ENCODE results near the gene WFS1.

Gene WFS1

DNA sequence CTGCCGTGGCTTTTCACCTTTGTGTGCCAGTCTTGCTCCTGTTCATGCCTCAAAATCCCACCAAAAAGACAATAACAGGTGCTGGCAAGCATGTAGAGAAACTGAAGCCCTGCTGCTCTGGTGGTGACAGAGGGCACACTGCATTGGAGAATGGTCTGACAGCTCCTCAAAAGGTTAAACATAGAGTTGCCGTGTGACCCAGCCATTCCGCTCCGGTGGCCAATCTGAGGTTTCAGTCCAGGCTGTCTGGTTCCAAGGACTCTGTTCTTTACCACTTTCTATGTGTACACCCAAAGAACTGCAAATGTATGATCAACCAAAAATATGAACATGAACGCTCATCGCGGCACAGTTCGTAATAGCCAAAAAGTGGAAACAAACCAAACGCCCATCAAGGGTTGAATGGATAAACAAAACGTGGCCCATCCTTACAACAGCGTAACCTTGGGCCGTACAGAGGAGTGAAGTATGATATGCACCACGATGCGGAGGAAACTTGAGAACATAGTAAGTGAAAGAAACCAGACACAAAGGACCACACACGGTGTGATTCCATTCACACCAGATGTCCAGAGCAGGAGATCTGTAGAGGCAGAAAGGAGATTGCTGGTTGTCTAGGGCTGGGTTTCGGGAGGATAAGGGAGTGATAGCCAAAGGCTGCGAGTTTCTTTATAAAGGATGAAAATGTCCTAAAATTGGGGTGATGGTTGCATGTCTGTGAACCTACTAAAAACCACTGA is 33.6 kb upstream of the WFS1 start:
- no peak for DNase-seq
- Histone ChIP-seq H3K27ac (ENCODE audit: insufficient read depth, low read length, poor library complexity, severe bottlenecking) (no peak overlapping the region), H3K36me3 (ENCODE audit: control insufficient read depth, insufficient read depth, low read length) (no peaks in the 10 kb centered on the region), H3K4me3 (ENCODE audit: insufficient read depth, low read depth, low read length, poor library complexity, severe bottlenecking) (no peak overlapping the region), H3K4me1 (ENCODE audit: control insufficient read depth, insufficient read depth, low read length, poor library complexity, severe bottlenecking) (no peaks in the 10 kb centered on the region), H3K27me3 (replicated peaks; ENCODE audit: control insufficient read depth, insufficient read depth, low read length, poor library complexity, severe bottlenecking) (no peaks in the 10 kb centered on the region), H3K9me3 (ENCODE audit: control insufficient read depth, low read length) (no peaks in the 10 kb centered on the region)

GRCh38 chr4:6236816-6237390 is 32.7 kb upstream of the WFS1 start:
- Histone ChIP-seq H3K27ac (ENCODE audit: insufficient read depth, low read length, poor library complexity, severe bottlenecking) (no peak overlapping the region), H3K4me1 (ENCODE audit: control insufficient read depth, insufficient read depth, low read length, poor library complexity, severe bottlenecking) (no peaks in the 10 kb centered on the region), H3K4me3 (ENCODE audit: insufficient read depth, low read depth, low read length, poor library complexity, severe bottlenecking) (no peak overlapping the region), H3K9me3 (ENCODE audit: control insufficient read depth, low read length) (no peaks in the 10 kb centered on the region), H3K36me3 (ENCODE audit: control insufficient read depth, insufficient read depth, low read length) (no peaks in the 10 kb centered on the region), H3K27me3 (replicated peaks; ENCODE audit: control insufficient read depth, insufficient read depth, low read length, poor library complexity, severe bottlenecking) (no peaks in the 10 kb centered on the region)
- DNase-seq, result no peak

GRCh38 chr4:6239486-6239885 is 30.2 kb upstream of the WFS1 start:
- H3K27ac ChIP-seq (ENCODE audit: insufficient read depth, low read length, poor library complexity, severe bottlenecking), result no peak overlapping the region
- H3K4me3 ChIP-seq (ENCODE audit: insufficient read depth, low read depth, low read length, poor library complexity, severe bottlenecking), result no peak overlapping the region
- H3K9me3 ChIP-seq (ENCODE audit: control insufficient read depth, low read length), result no peaks in the 10 kb centered on the region
- no peaks in the 10 kb centered on the region for H3K4me1 ChIP-seq (ENCODE audit: control insufficient read depth, insufficient read depth, low read length, poor library complexity, severe bottlenecking)
- no peaks in the 10 kb centered on the region for H3K36me3 ChIP-seq (ENCODE audit: control insufficient read depth, insufficient read depth, low read length)
- no peaks in the 10 kb centered on the region for H3K27me3 ChIP-seq (replicated peaks; ENCODE audit: control insufficient read depth, insufficient read depth, low read length, poor library complexity, severe bottlenecking)
- DNase-seq, result no peak

DNA sequence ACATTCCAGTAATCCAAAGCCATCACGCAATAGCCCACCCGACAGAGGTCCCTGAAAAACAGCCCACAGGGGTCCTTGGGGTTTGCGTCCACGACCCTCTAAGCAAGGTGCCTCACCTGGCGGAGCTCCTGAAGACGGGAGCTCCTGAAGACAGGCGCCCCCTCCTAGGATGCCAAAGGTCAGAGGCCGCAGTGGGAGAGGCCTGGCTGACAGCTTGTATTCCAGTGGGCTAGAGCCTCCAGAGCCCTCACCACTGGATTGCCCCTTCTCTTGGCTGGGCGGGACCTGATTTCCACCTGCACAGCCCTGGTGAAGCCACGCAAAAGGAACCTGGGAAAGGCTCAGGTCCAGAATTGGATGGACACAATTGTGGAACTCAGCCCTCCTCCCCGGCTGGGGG is 29.7 kb upstream of the WFS1 start:
- H3K27me3 ChIP-seq (replicated peaks; ENCODE audit: control insufficient read depth, insufficient read depth, low read length, poor library complexity, severe bottlenecking), result no peaks in the 10 kb centered on the region
- no peaks in the 10 kb centered on the region for H3K9me3 ChIP-seq (ENCODE audit: control insufficient read depth, low read length)

DNA sequence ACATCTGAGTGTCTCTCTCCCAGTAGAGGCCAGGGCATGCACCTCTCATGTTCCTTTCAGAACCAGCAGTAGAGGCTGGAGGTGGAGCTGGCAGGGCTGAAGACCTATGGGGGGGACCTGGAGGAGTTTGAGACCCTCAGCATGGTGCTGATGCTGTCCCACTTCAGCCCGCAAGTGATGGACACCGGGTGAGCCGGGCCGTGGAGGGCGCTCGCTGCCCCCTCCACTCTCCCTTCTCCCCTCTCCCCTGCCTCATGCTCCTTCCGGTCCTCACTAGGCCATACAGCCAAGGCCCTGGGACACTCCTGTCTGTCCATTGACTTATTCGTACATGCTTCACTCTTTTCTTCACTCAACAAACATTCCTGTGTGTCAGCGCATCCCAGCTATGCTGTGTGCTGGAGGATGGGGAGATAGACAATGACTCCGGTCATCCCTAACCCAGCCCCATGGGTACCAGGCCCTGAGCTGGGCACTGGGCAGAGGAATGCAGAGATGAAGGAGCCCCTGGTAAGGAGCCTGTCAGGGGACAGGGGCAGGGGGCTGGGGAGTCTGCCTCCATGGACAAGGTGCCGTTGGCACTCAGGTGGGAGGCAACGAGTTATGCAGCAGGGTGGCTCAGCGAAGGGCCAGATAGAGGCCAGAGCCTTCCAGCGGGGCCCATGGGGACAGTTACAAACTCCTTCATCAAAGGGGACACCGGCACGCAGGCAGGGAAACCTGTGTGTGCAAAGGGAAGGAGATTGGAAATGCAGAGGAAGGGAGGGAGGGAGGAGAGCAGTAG is 28.4 kb upstream of the WFS1 start:
- no peak overlapping the region for H3K4me3 ChIP-seq (ENCODE audit: insufficient read depth, low read depth, low read length, poor library complexity, severe bottlenecking)
- peaks cover 6% of the 10 kb centered on the region for H3K27me3 ChIP-seq (replicated peaks; ENCODE audit: control insufficient read depth, insufficient read depth, low read length, poor library complexity, severe bottlenecking)
- no peaks in the 10 kb centered on the region for H3K36me3 ChIP-seq (ENCODE audit: control insufficient read depth, insufficient read depth, low read length)
- no peak overlapping the region for H3K27ac ChIP-seq (ENCODE audit: insufficient read depth, low read length, poor library complexity, severe bottlenecking)
- no peaks in the 10 kb centered on the region for H3K4me1 ChIP-seq (ENCODE audit: control insufficient read depth, insufficient read depth, low read length, poor library complexity, severe bottlenecking)
- H3K9me3 ChIP-seq (ENCODE audit: control insufficient read depth, low read length), result peaks cover 3% of the 10 kb centered on the region
- no peak for DNase-seq

More for the DNA sequence above, 29.7 kb upstream of the WFS1 start:
- no peak overlapping the region for H3K27ac ChIP-seq (ENCODE audit: insufficient read depth, low read length, poor library complexity, severe bottlenecking)
- DNase-seq, result no peak
- H3K4me3 ChIP-seq (ENCODE audit: insufficient read depth, low read depth, low read length, poor library complexity, severe bottlenecking), result no peak overlapping the region
- H3K4me1 ChIP-seq (ENCODE audit: control insufficient read depth, insufficient read depth, low read length, poor library complexity, severe bottlenecking), result no peaks in the 10 kb centered on the region
- H3K36me3 ChIP-seq (ENCODE audit: control insufficient read depth, insufficient read depth, low read length), result no peaks in the 10 kb centered on the region

DNA sequence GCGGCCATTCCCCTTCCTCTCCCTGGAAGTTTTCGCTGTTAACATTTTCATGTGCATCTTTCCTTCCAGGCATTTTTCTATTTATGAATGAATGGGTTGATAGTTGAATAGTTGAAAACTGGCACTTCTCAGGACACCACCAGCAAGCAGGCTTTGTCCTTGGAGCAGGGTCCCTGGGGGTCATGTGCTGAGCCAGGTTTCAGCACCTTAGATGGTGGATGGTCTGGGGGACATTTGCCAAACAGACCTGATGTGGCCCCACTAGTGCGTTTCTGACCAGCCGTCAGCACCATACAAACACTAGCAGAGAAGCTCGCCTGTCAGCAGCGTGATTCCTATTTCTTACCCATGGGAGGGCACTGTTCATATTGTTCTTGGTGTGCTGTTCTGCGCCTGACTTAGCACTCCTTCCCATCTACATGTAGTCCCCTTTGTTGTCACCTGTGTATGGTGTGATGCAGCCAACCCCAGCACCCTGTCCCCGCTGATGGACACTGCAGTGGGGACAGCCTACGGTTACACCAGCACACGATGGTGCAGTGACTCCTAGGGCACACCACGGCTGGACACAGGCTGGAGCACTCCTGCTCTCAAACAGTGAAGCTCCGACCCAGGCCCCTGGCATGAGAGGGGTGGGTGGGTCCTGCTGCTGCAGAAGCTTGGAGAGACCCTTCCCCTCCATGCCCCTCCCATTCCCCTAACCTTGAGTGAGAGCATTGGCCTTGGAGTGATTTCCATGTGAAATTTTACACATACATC is 27.2 kb upstream of the WFS1 start:
- H3K27ac ChIP-seq (ENCODE audit: insufficient read depth, low read length, poor library complexity, severe bottlenecking), result no peak overlapping the region
- H3K4me1 ChIP-seq (ENCODE audit: control insufficient read depth, insufficient read depth, low read length, poor library complexity, severe bottlenecking), result no peaks in the 10 kb centered on the region
- no peak for DNase-seq
- H3K4me3 ChIP-seq (ENCODE audit: insufficient read depth, low read depth, low read length, poor library complexity, severe bottlenecking), result no peak overlapping the region
- no peaks in the 10 kb centered on the region for H3K36me3 ChIP-seq (ENCODE audit: control insufficient read depth, insufficient read depth, low read length)
- peaks cover 3% of the 10 kb centered on the region for H3K9me3 ChIP-seq (ENCODE audit: control insufficient read depth, low read length)
- H3K27me3 ChIP-seq (replicated peaks; ENCODE audit: control insufficient read depth, insufficient read depth, low read length, poor library complexity, severe bottlenecking), result peaks cover 8% of the 10 kb centered on the region

- Histone ChIP-seq H3K4me3 (ENCODE audit: insufficient read depth, low read depth, low read length, poor library complexity, severe bottlenecking) (no peak overlapping the region), H3K27ac (ENCODE audit: insufficient read depth, low read length, poor library complexity, severe bottlenecking) (no peak overlapping the region), H3K36me3 (ENCODE audit: control insufficient read depth, insufficient read depth, low read length) (no peaks in the 10 kb centered on the region), H3K27me3 (replicated peaks; ENCODE audit: control insufficient read depth, insufficient read depth, low read length, poor library complexity, severe bottlenecking) (peaks cover 15% of the 10 kb centered on the region), H3K9me3 (ENCODE audit: control insufficient read depth, low read length) (peaks cover 3% of the 10 kb centered on the region), H3K4me1 (ENCODE audit: control insufficient read depth, insufficient read depth, low read length, poor library complexity, severe bottlenecking) (peaks cover 2% of the 10 kb centered on the region)
- DNase-seq, result no peak
Observed at GRCh38 chr4:6245246-6246169, 24.1 kb upstream of the WFS1 start.

GRCh38 chr4:6246170-6246634 is 23.4 kb upstream of the WFS1 start:
- no peaks in the 10 kb centered on the region for H3K36me3 ChIP-seq (ENCODE audit: control insufficient read depth, insufficient read depth, low read length)
- peaks cover 3% of the 10 kb centered on the region for H3K9me3 ChIP-seq (ENCODE audit: control insufficient read depth, low read length)
- no peak overlapping the region for H3K27ac ChIP-seq (ENCODE audit: insufficient read depth, low read length, poor library complexity, severe bottlenecking)
- no peak overlapping the region for H3K4me3 ChIP-seq (ENCODE audit: insufficient read depth, low read depth, low read length, poor library complexity, severe bottlenecking)
- DNase-seq, result no peak
- peaks cover 3% of the 10 kb centered on the region for H3K4me1 ChIP-seq (ENCODE audit: control insufficient read depth, insufficient read depth, low read length, poor library complexity, severe bottlenecking)
- peaks cover 15% of the 10 kb centered on the region for H3K27me3 ChIP-seq (replicated peaks; ENCODE audit: control insufficient read depth, insufficient read depth, low read length, poor library complexity, severe bottlenecking)

GRCh38 chr4:6248394-6248793 is 21.3 kb upstream of the WFS1 start:
- H3K27ac ChIP-seq (ENCODE audit: insufficient read depth, low read length, poor library complexity, severe bottlenecking), result no peak overlapping the region
- peaks cover 3% of the 10 kb centered on the region for H3K9me3 ChIP-seq (ENCODE audit: control insufficient read depth, low read length)
- no peak for DNase-seq
- H3K4me3 ChIP-seq (ENCODE audit: insufficient read depth, low read depth, low read length, poor library complexity, severe bottlenecking), result no peak overlapping the region
- H3K27me3 ChIP-seq (replicated peaks; ENCODE audit: control insufficient read depth, insufficient read depth, low read length, poor library complexity, severe bottlenecking), result peaks cover 15% of the 10 kb centered on the region
- no peaks in the 10 kb centered on the region for H3K36me3 ChIP-seq (ENCODE audit: control insufficient read depth, insufficient read depth, low read length)
- peaks cover 3% of the 10 kb centered on the region for H3K4me1 ChIP-seq (ENCODE audit: control insufficient read depth, insufficient read depth, low read length, poor library complexity, severe bottlenecking)
